ENCODE measurements around the gene HS6ST2. TPM values are rescaled to one million over a fixed set of nuclear protein-coding genes. Genes with fewer than 3 reads are reported as not detected.

The HS6ST2 gene
- total RNA-seq, 1 donor from 2014 or later: not detected

GRCh38 chrX:132624466-132624865 lies 334.0 kb downstream of the HS6ST2 start:
- intact Hi-C loops (cut with micrococcal nuclease): no loop called here

- intact Hi-C loops (cut with micrococcal nuclease): no loop called here
These were observed 334.5 kb downstream of the HS6ST2 start for GRCh38 chrX:132623942-132624341.

- intact Hi-C loops (cut with micrococcal nuclease): no loop called here
These were observed 335.1 kb downstream of the HS6ST2 start for GRCh38 chrX:132623300-132623699.

GRCh38 chrX:132622130-132622529 lies 336.3 kb downstream of the HS6ST2 start:
- intact Hi-C loops (cut with micrococcal nuclease): no loop called here

GRCh38 chrX:132618810-132619209 lies 339.6 kb downstream of the HS6ST2 start:
- intact Hi-C loops (cut with micrococcal nuclease): loop anchor here (5.0 to 10.0 kb wide), 2 partner anchors 524 to 792 kb away; no protein-coding TSS in a partner anchor

- intact Hi-C loops (cut with micrococcal nuclease): loop anchor here (1.0 to 10.0 kb wide), 4 partner anchors 322 to 788 kb away; no protein-coding TSS in a partner anchor
These were observed 342.9 kb downstream of the HS6ST2 start for GRCh38 chrX:132615391-132616131.

GRCh38 chrX:132614297-132614696 lies 344.1 kb downstream of the HS6ST2 start:
- intact Hi-C loops (cut with micrococcal nuclease): loop anchor here (2.0 to 10.0 kb wide), 3 partner anchors 387 to 772 kb away; no protein-coding TSS in a partner anchor

- intact Hi-C loops (cut with micrococcal nuclease): loop anchor here (2.0 to 10.0 kb wide), 3 partner anchors 387 to 772 kb away; no protein-coding TSS in a partner anchor
These were observed 344.6 kb downstream of the HS6ST2 start for GRCh38 chrX:132613801-132614200.

GRCh38 chrX:132612821-132613564 lies 345.4 kb downstream of the HS6ST2 start:
- intact Hi-C loops (cut with micrococcal nuclease): loop anchor here (5.0 to 10.0 kb wide), 2 partner anchors 518 to 771 kb away; no protein-coding TSS in a partner anchor

- intact Hi-C loops (cut with micrococcal nuclease): loop anchor here (5.0 to 10.0 kb wide), 2 partner anchors 516 to 768 kb away; no protein-coding TSS in a partner anchor
These were observed 347.9 kb downstream of the HS6ST2 start for GRCh38 chrX:132610536-132610935.

GRCh38 chrX:132609362-132609848 lies 349.0 kb downstream of the HS6ST2 start:
- intact Hi-C loops (cut with micrococcal nuclease): no loop called here

GRCh38 chrX:132603700-132604286 lies 354.6 kb downstream of the HS6ST2 start:
- intact Hi-C loops (cut with micrococcal nuclease): no loop called here

GRCh38 chrX:132602701-132603100 lies 355.7 kb downstream of the HS6ST2 start:
- intact Hi-C loops (cut with micrococcal nuclease): no loop called here

- intact Hi-C loops (cut with micrococcal nuclease): loop anchor here (10.0 kb wide), 1 partner anchor 100 kb away; no protein-coding TSS in a partner anchor
These were observed 363.4 kb downstream of the HS6ST2 start for GRCh38 chrX:132594999-132595398.

- intact Hi-C loops (cut with micrococcal nuclease): loop anchor here (10.0 kb wide), 1 partner anchor 99 kb away; no protein-coding TSS in a partner anchor
These were observed 364.3 kb downstream of the HS6ST2 start for GRCh38 chrX:132594129-132594528.

- intact Hi-C loops (cut with micrococcal nuclease): loop anchor here (10.0 kb wide), 1 partner anchor 98 kb away; no protein-coding TSS in a partner anchor
These were observed 365.5 kb downstream of the HS6ST2 start for GRCh38 chrX:132592880-132593279.

- intact Hi-C loops (cut with micrococcal nuclease): loop anchor here (10.0 kb wide), 1 partner anchor 97 kb away; no protein-coding TSS in a partner anchor
These were observed 366.6 kb downstream of the HS6ST2 start for GRCh38 chrX:132591719-132592275.

GRCh38 chrX:132590350-132591026 lies 367.9 kb downstream of the HS6ST2 start:
- intact Hi-C loops (cut with micrococcal nuclease): loop anchor here (10.0 kb wide), 1 partner anchor 96 kb away; no protein-coding TSS in a partner anchor

GRCh38 chrX:132584936-132585335 lies 373.5 kb downstream of the HS6ST2 start:
- intact Hi-C loops (cut with micrococcal nuclease): no loop called here

GRCh38 chrX:132576939-132577338 lies 381.5 kb downstream of the HS6ST2 start:
- intact Hi-C loops (cut with micrococcal nuclease): no loop called here
